Parathyroid adenoma (tissue), 2 donors: Measurements from ENCODE around the gene SGMS1.
"Not testable (repeated sequence)": the region's sequence is repeated elsewhere in the genome, so short reads cannot be mapped to it uniquely, and the experiment has no call there.

Source experiments
- H2AFZ ChIP-seq: fragments of 300-600 bp; sonication (generic); one replicate; pipeline ENCODE4 v1.7.0; 2017; ENCODE audit warnings: antibody characterized with exemption, mild to moderate bottlenecking
- H3K27ac ChIP-seq: fragments of 300-600 bp; sonication (generic); one replicate; pipeline ENCODE4 v1.7.0; 2017
- H3K27me3 ChIP-seq: fragments of 300-600 bp; sonication (generic); one replicate; pipeline ENCODE4 v1.7.0; 2017; ENCODE audit warnings: low read length; ENCODE audit not compliant: control insufficient read depth, insufficient read depth
- H3K36me3 ChIP-seq: fragments of 300-600 bp; sonication (generic); one replicate; pipeline ENCODE4 v1.7.0; 2017; ENCODE audit warnings: low read length; ENCODE audit not compliant: control insufficient read depth, insufficient read depth
- H3K4me1 ChIP-seq: fragments of 300-600 bp; sonication (generic); one replicate; pipeline ENCODE4 v1.7.0; 2017; ENCODE audit warnings: control low read depth
- H3K4me2 ChIP-seq: fragments of 300-600 bp; sonication (generic); one replicate; pipeline ENCODE4 v1.7.0; 2017; ENCODE audit warnings: low read length
- H3K4me3 ChIP-seq: fragments of 300-600 bp; sonication (generic); one replicate; pipeline ENCODE4 v1.7.0; 2017; ENCODE audit warnings: low read depth, low read length
- H3K79me2 ChIP-seq: fragments of 300-600 bp; sonication (generic); one replicate; pipeline ENCODE4 v1.7.0; 2017; ENCODE audit warnings: control low read depth
- H3K9ac ChIP-seq: fragments of 300-600 bp; sonication (generic); one replicate; pipeline ENCODE4 v1.7.0; 2017; ENCODE audit warnings: mild to moderate bottlenecking
- H3K9me3 ChIP-seq: fragments of 300-600 bp; sonication (generic); one replicate; pipeline ENCODE4 v1.7.0; 2017; ENCODE audit warnings: low read length; ENCODE audit not compliant: control insufficient read depth
- TF ChIP-seq, protein P1 (sequence below): fragments of 300-600 bp; sonication (generic); IDR thresholded peaks from one replicate; pipeline ENCODE4 v1.7.0; 2017; ENCODE audit warnings: antibody characterized with exemption, mild to moderate bottlenecking
- donor health status: primary hyperparathyroidism.

Gene SGMS1

DNA sequence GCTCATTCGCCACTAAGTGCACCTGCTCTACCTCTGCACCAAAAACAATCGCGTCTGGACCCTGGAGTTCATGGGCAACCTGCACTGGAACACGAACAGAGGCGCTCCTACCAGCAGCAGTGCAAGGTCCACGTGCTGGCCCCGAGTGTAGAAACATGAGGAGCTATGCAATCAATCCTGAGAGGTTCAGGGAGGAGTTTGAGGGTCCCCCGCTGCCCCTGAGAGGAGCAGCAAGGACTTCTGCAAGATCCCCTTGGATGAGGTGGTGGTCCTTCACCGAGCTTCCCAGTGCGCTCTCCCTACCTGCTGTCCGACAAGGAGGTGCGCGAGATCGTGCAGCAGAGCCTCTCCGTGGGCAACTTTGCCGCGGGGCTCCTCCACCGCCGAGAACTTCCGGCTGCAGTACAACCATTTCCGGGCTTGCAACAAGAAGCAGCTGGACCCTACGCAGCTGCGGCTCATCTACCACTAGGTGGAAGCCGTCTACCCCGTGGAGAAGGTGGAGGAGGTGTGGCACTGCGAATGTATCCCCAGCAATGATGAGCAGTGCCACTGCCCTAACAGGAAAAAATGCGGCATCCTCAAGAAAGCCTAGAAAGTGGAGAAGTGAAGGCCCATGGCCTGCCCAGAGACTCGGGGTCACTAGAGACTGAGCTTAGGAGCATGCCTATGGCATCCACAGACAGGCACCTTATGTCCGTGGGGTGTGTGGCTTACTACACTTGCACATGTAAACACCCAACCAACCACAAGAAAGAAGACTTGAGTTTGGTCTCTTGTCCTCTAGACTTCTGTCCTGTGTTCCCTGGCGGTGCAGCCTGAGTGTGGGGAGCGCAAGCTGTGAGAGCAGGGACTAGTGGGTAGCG, 36.3 kb upstream of the SGMS1 start:
- H3K4me2 ChIP-seq, H3K27ac ChIP-seq, H3K36me3 ChIP-seq, H3K9me3 ChIP-seq, H3K27me3 ChIP-seq, H3K4me3 ChIP-seq, H3K4me1 ChIP-seq, H3K79me2 ChIP-seq, H3K9ac ChIP-seq: not testable (repeated sequence)
- TF ChIP-seq, protein P1, sequence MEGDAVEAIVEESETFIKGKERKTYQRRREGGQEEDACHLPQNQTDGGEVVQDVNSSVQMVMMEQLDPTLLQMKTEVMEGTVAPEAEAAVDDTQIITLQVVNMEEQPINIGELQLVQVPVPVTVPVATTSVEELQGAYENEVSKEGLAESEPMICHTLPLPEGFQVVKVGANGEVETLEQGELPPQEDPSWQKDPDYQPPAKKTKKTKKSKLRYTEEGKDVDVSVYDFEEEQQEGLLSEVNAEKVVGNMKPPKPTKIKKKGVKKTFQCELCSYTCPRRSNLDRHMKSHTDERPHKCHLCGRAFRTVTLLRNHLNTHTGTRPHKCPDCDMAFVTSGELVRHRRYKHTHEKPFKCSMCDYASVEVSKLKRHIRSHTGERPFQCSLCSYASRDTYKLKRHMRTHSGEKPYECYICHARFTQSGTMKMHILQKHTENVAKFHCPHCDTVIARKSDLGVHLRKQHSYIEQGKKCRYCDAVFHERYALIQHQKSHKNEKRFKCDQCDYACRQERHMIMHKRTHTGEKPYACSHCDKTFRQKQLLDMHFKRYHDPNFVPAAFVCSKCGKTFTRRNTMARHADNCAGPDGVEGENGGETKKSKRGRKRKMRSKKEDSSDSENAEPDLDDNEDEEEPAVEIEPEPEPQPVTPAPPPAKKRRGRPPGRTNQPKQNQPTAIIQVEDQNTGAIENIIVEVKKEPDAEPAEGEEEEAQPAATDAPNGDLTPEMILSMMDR: peak; percentile 54
- peak overlapping the region; percentile 89 for H2AFZ ChIP-seq

DNA sequence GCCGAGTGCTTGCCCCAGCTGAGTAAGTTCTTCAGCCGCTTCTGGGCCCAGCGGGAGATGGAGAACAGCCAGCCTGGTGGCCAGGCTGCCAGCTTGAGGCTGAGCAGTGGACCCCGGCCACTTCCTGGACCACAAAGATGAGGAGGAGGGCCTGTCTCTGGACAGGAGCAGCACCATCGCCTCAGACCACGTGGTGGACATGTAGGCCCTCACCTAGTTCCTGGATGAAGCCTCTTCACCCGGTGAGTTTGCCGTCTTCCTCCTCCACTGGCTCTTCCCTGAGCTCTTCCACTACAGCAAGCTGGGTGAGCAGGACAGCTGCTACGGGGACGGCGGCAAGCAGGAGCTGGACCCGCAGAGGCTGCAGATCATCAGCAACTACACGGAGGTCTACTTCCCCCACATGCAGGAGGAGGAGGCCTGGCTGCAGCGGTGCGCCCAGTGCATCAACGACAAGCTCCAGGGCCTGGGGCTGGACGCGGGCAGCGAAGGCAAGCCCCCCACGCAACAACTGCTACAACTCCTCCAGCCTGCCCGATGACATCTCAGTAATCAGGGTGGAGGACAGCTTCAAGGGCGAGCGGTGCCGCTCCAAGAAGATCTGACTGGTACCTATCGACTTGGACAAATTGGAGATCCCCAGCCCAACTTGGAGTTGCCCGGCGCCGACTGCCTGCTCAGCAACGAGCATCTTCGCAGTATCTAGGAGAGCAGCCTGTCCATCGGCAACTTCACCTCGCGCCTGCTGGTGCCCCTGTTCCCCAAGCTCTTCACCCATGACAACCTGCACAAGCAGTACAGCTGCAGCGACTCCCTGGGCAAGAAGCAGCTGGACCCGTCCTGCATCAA, 35.5 kb upstream of the SGMS1 start:
- H2AFZ ChIP-seq: peak overlapping the region; percentile 89
- not testable (repeated sequence) for H3K27ac ChIP-seq, H3K4me2 ChIP-seq, H3K79me2 ChIP-seq, H3K9ac ChIP-seq, H3K4me3 ChIP-seq, H3K36me3 ChIP-seq, H3K27me3 ChIP-seq, H3K4me1 ChIP-seq, H3K9me3 ChIP-seq

DNA sequence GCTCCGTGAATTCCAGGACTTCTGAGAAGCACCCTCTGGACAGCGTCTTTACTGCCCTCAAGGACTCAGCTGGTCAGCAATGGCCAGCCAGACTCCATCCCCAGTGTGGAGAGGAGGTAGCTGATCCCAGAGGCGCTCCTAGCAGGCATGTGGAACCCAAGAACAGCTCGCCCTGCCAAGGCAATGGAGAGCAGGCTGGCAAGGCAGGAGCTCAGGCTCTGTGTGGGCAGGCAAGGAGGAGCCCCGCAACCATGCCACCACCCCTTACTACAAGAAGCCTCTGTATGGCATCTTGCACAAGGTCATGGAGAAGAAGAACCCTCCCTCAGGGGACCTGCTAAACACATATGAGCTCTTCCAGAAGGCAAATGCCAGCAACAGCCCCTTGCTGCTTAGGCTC, 34.4 kb upstream of the SGMS1 start:
- no peaks in the 10 kb centered on the region for H3K9me3 ChIP-seq
- H3K4me1 ChIP-seq: peaks cover 4% of the 10 kb centered on the region
- TF ChIP-seq, protein P1: no peak
- no peak overlapping the region for H3K4me3 ChIP-seq
- no peaks in the 10 kb centered on the region for H3K27me3 ChIP-seq
- H3K9ac ChIP-seq: no peak overlapping the region
- H3K79me2 ChIP-seq: no peaks in the 10 kb centered on the region
- H3K36me3 ChIP-seq: no peaks in the 10 kb centered on the region
- no peak overlapping the region for H3K4me2 ChIP-seq
- no peak overlapping the region for H3K27ac ChIP-seq
- H2AFZ ChIP-seq: no peak overlapping the region

DNA sequence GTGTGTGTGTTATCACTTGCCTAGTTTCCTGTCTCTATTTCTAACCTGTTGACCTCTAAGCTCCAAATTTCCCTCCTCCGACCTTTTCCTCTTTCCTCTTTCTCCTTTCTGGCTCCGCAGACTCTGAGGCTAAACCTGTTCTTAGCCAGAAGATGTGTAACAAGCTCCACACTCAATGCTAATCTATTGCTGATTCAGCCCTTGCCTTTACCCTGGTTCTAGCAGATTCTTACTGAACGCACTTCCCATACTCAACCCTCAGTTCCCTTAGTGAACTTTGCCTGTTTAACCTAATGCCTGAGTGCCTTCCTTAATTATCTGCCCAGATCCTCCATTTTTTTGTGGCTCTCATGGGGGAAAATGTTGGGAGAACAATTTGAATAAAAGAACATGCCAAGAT, 30.0 kb upstream of the SGMS1 start:
- no peak overlapping the region for H3K9ac ChIP-seq
- H3K4me2 ChIP-seq: peak overlapping the region; percentile 24
- no peaks in the 10 kb centered on the region for H3K9me3 ChIP-seq
- H2AFZ ChIP-seq: peak overlapping the region; percentile 72
- H3K79me2 ChIP-seq: no peaks in the 10 kb centered on the region
- peaks cover 8% of the 10 kb centered on the region for H3K4me1 ChIP-seq
- H3K27me3 ChIP-seq: no peaks in the 10 kb centered on the region
- H3K4me3 ChIP-seq: no peak overlapping the region
- peak overlapping the region; percentile 22 for H3K27ac ChIP-seq
- no peaks in the 10 kb centered on the region for H3K36me3 ChIP-seq
- TF ChIP-seq, protein P1: no peak

DNA sequence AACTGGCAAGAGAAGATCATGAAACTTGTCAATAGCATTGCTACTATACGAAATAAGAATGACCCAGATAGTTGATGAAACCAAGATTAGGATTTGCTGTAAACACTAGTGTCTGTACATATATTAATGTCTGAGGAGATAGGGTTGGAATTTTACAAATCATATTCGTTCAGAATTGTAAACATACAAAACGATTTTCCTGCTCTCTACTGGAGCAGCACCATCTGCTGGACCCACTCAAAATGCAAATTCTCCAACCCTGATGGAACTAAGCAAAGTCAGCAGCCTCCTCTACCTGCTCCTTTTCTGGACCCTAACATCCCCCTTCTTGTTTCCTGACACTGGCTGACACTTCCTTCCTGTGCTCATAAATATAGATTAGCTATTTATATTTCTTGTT, 29.4 kb upstream of the SGMS1 start:
- H2AFZ ChIP-seq: peak overlapping the region; percentile 72
- H3K27me3 ChIP-seq: no peaks in the 10 kb centered on the region
- no peaks in the 10 kb centered on the region for H3K9me3 ChIP-seq
- H3K36me3 ChIP-seq: no peaks in the 10 kb centered on the region
- peak overlapping the region; percentile 24 for H3K4me2 ChIP-seq
- no peak overlapping the region for H3K27ac ChIP-seq
- TF ChIP-seq, protein P1: peak; percentile 50
- H3K4me1 ChIP-seq: peaks cover 9% of the 10 kb centered on the region
- no peaks in the 10 kb centered on the region for H3K79me2 ChIP-seq
- no peak overlapping the region for H3K4me3 ChIP-seq
- no peak overlapping the region for H3K9ac ChIP-seq
